Activated CD4-positive, alpha-beta memory T cell treated with anti-CD3 and anti-CD28 coated beads for 36 hours (primary cell): Measurements from ENCODE around the gene KSR1. TPM values are rescaled to one million over a fixed set of nuclear protein-coding genes. Genes with fewer than 3 reads are reported as not detected.

Source experiments
- CTCF ChIA-PET: fragments of 350-600 bp; sonication (Branson Sonifier 250); formaldehyde crosslinking; loops from one replicate; lab custom pipeline; 2021; ENCODE audit warnings: antibody characterized with exemption, inconsistent platforms; lab: Charles Lee
- POLR2A ChIA-PET: fragments of 350-600 bp; sonication (Branson Sonifier 250); formaldehyde crosslinking; loops from one replicate; lab custom pipeline; 2021; ENCODE audit warnings: antibody characterized with exemption; lab: Charles Lee
- DNase-seq: peaks from one replicate; pipeline ENCODE4 v3.0.0-alpha.2; 2020
- H3K27ac Mint-ChIP-seq: one replicate; pipeline ENCODE4 v1.8.0; 2021; ENCODE audit warnings: mixed read lengths
- H3K27me3 Mint-ChIP-seq: one replicate; pipeline ENCODE4 v1.8.0; 2021; ENCODE audit warnings: mixed read lengths
- H3K36me3 Mint-ChIP-seq: one replicate; pipeline ENCODE4 v1.8.0; 2021; ENCODE audit warnings: mixed read lengths
- H3K4me1 Mint-ChIP-seq: one replicate; pipeline ENCODE4 v1.8.0; 2021; ENCODE audit warnings: low read depth, mixed read lengths
- H3K4me3 Mint-ChIP-seq: one replicate; pipeline ENCODE4 v1.8.0; 2021; ENCODE audit warnings: mild to moderate bottlenecking, mixed read lengths
- H3K9me3 Mint-ChIP-seq: one replicate; pipeline ENCODE4 v1.8.0; 2021; ENCODE audit warnings: mixed read lengths
- intact Hi-C: fragments of 100-400 bp; cut with micrococcal nuclease; formaldehyde crosslinking; loops from one replicate; pipeline ENCODE4 v1.15.1; 2023
- total RNA-seq, 2 experiments: library from RNA; stranded (reverse); gene quantifications; one replicate each; pipeline ENCODE4 v1.2.3, GENCODE V29; 2021

KSR1 gene
- total RNA-seq, 2 experiments from 2014 or later: 55.0 to 60.8 TPM

DNA sequence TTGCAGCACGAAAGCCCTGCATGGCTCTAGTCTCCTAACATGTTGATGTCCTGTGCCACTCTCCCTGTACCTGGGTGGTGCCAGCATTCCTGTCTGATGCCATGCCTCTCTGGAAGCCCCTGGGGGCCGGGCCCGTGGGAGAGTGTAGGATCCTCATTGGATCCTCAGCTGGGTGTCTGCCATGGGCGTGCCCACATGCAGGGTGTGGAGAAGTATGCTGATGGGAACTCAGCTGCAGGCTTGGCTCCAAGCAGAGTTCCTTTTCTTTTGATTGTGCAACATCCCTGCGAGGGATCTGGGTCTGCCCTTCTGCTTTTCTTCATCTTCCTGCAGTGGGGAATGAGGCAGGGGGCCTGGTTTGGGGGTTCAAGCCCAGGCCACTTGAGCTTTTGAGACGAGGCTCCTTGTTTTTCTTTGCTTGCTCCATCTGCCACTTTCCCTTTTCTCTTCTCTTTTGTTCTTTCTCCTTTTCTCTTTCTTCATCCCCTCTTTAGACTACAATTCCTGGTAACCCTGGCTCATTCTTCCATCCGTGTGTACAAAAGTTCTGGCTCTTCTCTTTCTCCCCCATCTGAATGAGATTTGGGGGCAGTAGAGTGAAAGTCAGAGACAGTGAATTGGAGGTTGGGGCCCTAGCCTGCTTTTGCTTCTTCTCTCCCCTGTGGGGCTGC, 32.9 kb downstream of the KSR1 start:
- DNase-seq: no peak
- ChIA-PET CTCF (interaction anchor here (1.5 kb wide), 1 partner anchor 110 kb away, joined by 3 read pairs; no protein-coding TSS in a partner anchor), POLR2A (no interaction called here)
- Mint-ChIP-seq H3K9me3 (no peaks in the 10 kb centered on the region), H3K27ac (no peak overlapping the region), H3K36me3 (peaks cover 14% of the 10 kb centered on the region), H3K4me3 (no peak overlapping the region), H3K4me1 (peaks cover 7% of the 10 kb centered on the region), H3K27me3 (no peaks in the 10 kb centered on the region)
- intact Hi-C loops: no loop called here

DNA sequence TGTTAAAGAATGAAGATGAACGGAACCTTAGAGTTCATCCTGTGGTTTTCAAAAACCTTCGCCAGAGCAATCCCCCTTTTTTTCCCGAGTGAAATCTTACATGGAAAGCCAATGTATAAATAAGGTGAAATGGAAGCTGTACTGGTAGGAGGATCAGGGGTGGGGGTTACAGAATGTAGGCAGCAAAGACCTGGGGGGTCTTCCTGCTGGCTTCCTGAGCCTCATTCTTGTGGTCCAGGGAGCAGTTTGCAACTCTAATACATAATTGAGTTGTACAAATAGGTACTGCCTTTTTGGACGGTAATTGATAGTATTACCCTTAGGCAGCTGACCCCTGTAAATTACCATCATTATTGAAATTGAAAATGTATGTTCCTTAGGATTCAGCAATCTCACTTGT, 34.1 kb downstream of the KSR1 start:
- ChIA-PET CTCF (no interaction called here), POLR2A (no interaction called here)
- peaks cover 14% of the 10 kb centered on the region for H3K36me3 Mint-ChIP-seq
- no peak overlapping the region for H3K27ac Mint-ChIP-seq
- H3K27me3 Mint-ChIP-seq: no peaks in the 10 kb centered on the region
- H3K4me1 Mint-ChIP-seq: peaks cover 7% of the 10 kb centered on the region
- intact Hi-C loops: no loop called here
- DNase-seq: no peak
- no peak overlapping the region for H3K4me3 Mint-ChIP-seq
- H3K9me3 Mint-ChIP-seq: no peaks in the 10 kb centered on the region

DNA sequence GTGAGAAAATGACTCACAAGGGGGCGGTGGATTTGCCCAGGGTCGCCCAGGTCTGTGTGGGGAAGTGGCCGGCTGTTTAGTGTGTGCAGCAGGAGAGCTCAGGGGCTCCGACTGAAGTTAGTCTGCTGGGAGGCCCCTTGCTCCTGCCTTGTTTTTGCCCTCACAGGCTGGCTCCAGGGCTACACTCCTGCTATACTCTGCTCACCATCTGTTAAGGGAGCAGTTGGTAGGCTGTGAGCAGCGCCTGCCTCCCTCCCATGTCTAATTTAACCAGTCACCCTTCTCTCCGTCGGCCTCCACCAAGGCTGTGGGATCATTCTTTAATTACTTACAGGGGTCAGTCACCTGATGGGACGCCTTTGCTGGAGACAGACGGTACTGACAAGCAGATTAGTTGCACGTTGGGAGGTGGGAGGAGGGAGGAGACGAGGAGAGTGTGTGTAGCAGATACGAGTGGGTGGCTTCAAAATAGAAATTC, 35.5 kb downstream of the KSR1 start:
- CTCF ChIA-PET: interaction anchor here (1.2 kb wide), 1 partner anchor 163 kb away, joined by 3 read pairs; no protein-coding TSS in a partner anchor

DNA sequence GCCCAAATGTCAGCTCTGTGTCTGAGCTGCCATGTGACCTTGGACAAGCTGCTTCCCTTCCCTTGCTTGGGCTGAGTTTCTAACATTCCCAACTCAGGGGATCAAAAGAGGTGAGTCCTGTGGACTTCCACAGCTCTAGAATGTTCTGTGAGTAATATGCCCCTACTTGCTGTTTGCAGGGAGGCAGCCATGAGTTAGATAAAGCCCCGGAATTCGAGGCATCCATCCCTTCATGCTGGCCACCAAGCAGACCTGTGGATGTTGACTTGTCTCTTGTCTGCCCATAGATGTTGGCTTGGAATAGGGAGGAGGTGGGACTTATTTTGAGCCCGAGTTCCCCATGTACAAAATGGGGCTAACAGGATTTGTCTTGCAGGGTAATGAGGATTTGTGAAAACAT, 36.2 kb downstream of the KSR1 start:
- ChIA-PET CTCF (interaction anchor here (1.2 kb wide), 1 partner anchor 162 kb away, joined by 3 read pairs; no protein-coding TSS in a partner anchor), POLR2A (no interaction called here)
- no peak for DNase-seq
- Mint-ChIP-seq H3K36me3 (peaks cover 13% of the 10 kb centered on the region), H3K27ac (no peak overlapping the region), H3K4me1 (peaks cover 18% of the 10 kb centered on the region), H3K4me3 (no peak overlapping the region), H3K27me3 (no peaks in the 10 kb centered on the region), H3K9me3 (no peaks in the 10 kb centered on the region)
- intact Hi-C loops: no loop called here

More for the DNA sequence above, 35.5 kb downstream of the KSR1 start:
- Mint-ChIP-seq H3K9me3 (no peaks in the 10 kb centered on the region), H3K36me3 (peaks cover 13% of the 10 kb centered on the region), H3K27ac (no peak overlapping the region), H3K4me1 (peaks cover 18% of the 10 kb centered on the region), H3K4me3 (no peak overlapping the region), H3K27me3 (no peaks in the 10 kb centered on the region)
- intact Hi-C loops: no loop called here
- POLR2A ChIA-PET: no interaction called here
- no peak for DNase-seq

DNA sequence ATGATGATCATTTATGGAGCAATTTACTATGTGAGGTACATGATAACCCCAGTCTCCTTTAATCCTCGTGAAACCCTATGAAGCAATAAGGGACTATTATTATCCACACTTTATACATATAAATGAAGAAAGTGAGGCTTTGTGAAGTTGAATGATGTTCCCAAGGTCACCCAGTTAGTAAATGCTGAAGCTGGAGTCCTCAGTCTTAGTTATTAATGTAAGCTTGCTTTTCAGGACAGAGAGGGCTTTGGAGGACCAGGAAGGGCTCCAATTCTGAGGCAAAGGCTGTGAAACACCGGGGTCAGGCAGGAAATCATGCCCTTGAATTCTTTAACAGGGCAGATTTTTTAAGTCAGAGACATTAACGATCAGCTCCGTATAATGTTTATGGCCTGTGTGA, 36.8 kb downstream of the KSR1 start:
- DNase-seq: no peak
- no peaks in the 10 kb centered on the region for H3K27me3 Mint-ChIP-seq
- H3K36me3 Mint-ChIP-seq: peaks cover 9% of the 10 kb centered on the region
- H3K27ac Mint-ChIP-seq: no peak overlapping the region
- POLR2A ChIA-PET: no interaction called here
- H3K9me3 Mint-ChIP-seq: no peaks in the 10 kb centered on the region
- peaks cover 18% of the 10 kb centered on the region for H3K4me1 Mint-ChIP-seq
- H3K4me3 Mint-ChIP-seq: no peak overlapping the region
- CTCF ChIA-PET: no interaction called here
- intact Hi-C loops: no loop called here

DNA sequence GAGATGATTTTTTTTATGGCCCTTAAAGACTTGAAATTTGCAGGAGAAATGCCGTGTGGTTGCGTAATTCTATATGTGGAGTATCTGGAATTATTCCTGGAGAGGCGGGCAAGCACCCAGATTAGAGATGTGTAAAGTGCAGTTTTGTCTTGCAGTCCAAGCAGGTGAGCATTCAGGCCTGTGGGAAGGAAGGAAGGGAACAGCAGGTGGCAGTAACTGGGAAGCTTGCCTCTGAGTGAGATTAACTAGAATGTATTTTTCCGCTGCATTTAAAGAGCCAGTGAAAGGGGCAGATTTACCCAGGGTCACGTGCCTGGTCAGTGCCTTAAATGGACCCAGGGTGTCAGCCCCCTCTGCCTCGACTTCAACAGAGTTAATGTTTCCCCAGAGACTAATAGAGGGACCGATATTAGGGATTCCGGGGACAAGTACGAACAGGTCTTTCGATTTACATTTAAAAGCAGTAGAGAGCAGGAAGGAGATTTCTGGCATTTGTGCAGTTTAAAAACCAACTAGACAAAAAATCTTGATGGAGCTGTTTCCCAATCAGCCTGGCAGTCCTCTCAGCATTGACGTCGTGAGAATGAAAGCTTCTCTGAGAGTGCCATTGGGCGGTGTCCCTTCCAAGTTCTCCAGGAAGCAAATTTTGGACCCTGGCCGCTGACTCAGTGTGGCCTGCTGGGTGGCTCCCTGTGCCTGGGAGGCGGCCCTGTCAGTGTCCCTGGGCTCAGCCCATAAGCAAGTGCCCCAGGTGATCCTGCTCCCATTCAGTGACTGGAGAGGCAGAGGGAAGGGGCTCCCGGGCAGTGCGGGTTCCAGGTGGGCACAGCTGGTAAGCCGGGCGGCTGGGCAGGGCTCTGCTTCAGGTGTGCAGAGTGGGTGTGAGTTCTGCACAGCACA, 38.2 kb downstream of the KSR1 start:
- no peak overlapping the region for H3K27ac Mint-ChIP-seq
- ChIA-PET CTCF (interaction anchor here (0.7 kb wide), 1 partner anchor 61 kb away, joined by 3 read pairs; no protein-coding TSS in a partner anchor), POLR2A (no interaction called here)

DNA sequence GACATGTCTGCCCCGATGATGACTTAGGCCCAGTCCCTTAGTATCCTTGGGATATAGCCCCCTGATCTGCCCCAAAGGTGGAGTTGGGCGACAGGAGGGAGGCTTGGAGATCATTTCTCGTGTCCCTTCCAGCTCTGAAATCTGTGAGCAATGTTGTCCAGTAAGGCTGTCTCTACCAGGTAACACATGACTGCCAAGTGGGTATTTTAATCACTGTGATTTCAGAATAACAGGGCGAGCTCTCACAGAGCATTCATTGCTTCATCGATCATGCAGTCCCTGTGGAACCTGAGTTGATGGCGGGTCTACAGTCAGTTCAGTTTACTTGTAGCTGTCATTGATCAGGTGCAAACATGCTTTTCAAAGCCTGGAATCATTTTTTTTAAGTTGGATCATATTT, 39.2 kb downstream of the KSR1 start:
- Mint-ChIP-seq H3K27me3 (no peaks in the 10 kb centered on the region), H3K36me3 (peaks cover 22% of the 10 kb centered on the region), H3K9me3 (peaks cover 7% of the 10 kb centered on the region), H3K4me1 (peaks cover 18% of the 10 kb centered on the region), H3K27ac (no peak overlapping the region), H3K4me3 (no peak overlapping the region)
- intact Hi-C loops: no loop called here
- CTCF ChIA-PET: interaction anchor here (0.7 kb wide), 1 partner anchor 20 kb away, joined by 3 read pairs; no protein-coding TSS in a partner anchor
- no peak for DNase-seq
- POLR2A ChIA-PET: no interaction called here

More for the DNA sequence above, 38.2 kb downstream of the KSR1 start:
- no peak overlapping the region for H3K4me3 Mint-ChIP-seq
- no peak for DNase-seq
- intact Hi-C loops: no loop called here
- H3K4me1 Mint-ChIP-seq: peaks cover 18% of the 10 kb centered on the region
- no peaks in the 10 kb centered on the region for H3K27me3 Mint-ChIP-seq
- peaks cover 12% of the 10 kb centered on the region for H3K36me3 Mint-ChIP-seq
- H3K9me3 Mint-ChIP-seq: no peaks in the 10 kb centered on the region

DNA sequence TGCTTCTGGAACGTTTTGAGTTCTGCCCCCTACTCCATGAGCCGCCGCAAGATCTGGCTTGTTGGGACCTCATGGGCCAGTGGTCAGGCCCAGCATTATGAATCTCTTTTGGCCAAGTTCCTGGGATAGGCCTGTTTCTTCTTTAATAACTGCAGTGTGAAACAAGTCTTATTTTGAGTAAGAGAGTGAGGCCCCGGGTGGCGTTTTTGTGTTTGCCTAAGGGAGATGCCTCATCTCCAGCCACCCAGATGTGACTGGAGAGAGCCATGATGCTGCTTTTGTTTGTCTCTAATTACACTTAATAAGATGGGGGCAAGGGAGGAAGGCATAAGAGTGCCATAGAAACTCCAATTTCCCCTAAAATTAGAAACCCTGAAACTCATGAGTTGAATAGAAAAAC, 39.8 kb downstream of the KSR1 start:
- peaks cover 27% of the 10 kb centered on the region for H3K36me3 Mint-ChIP-seq

DNA sequence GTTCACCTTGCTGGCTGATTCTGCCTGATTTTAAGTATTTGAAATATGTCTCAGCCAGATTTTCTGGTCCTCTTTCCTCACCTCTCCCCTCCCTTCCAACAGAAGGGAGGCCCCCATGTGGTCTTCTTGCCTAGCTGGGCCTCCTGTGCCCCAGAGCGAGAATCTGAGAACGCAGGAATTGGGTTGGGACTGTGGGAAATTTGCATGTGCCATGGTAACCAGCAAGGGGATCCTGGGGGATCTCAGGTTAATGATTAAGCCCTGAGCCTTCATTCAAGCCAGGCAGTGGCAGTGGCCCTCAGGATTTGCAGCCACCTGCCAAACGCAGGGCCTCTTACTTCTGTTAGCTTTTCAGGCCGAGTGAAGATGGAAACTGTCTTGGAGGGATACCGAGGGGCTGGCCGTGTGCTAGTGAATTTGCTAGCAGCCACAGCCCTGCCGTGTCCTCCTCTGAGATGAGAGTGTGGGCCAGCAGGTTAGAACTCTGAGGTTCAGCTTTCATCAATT, 40.2 kb downstream of the KSR1 start:
- Mint-ChIP-seq H3K4me1 (peaks cover 15% of the 10 kb centered on the region), H3K4me3 (no peak overlapping the region), H3K27me3 (no peaks in the 10 kb centered on the region), H3K36me3 (peaks cover 27% of the 10 kb centered on the region), H3K27ac (no peak overlapping the region), H3K9me3 (peaks cover 13% of the 10 kb centered on the region)
- CTCF ChIA-PET: interaction anchor here (1.1 to 1.3 kb wide), 2 partner anchors 15 to 103 kb away, joined by 3 to 4 read pairs; no protein-coding TSS in a partner anchor
- intact Hi-C loops: no loop called here
- DNase-seq: no peak
- POLR2A ChIA-PET: no interaction called here

More for the DNA sequence above, 39.8 kb downstream of the KSR1 start:
- POLR2A ChIA-PET: no interaction called here
- intact Hi-C loops: no loop called here
- Mint-ChIP-seq H3K27me3 (no peaks in the 10 kb centered on the region), H3K4me3 (no peak overlapping the region), H3K9me3 (peaks cover 12% of the 10 kb centered on the region), H3K27ac (no peak overlapping the region), H3K4me1 (peaks cover 18% of the 10 kb centered on the region)
- CTCF ChIA-PET: interaction anchor here (0.7 to 1.1 kb wide), 2 partner anchors 16 to 21 kb away, joined by 3 read pairs; no protein-coding TSS in a partner anchor
- DNase-seq: no peak

DNA sequence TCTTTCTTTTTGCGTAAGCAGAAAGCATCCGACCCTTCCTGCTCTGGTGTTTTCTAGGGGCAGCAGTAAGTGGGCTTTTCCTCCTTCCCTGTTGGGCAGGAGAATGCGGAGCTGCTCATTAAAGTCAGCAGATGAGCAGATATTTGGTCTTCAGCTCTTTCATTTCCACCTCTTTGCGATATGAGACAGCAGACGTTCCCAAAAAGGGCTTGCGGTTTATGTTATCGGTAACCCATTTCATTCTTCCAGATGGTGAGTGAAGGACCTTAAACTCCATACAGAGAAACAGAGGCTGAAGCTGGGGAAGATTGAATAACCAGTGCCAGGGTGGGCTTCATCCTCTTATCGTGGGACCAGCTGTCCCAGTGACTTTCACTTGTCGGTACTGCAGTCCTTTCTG, 40.7 kb downstream of the KSR1 start:
- CTCF ChIA-PET: interaction anchor here (1.1 to 1.3 kb wide), 2 partner anchors 15 to 102 kb away, joined by 3 to 4 read pairs; no protein-coding TSS in a partner anchor
- no peak overlapping the region for H3K27ac Mint-ChIP-seq
- peaks cover 31% of the 10 kb centered on the region for H3K36me3 Mint-ChIP-seq
- H3K4me3 Mint-ChIP-seq: no peak overlapping the region
- H3K27me3 Mint-ChIP-seq: no peaks in the 10 kb centered on the region
- intact Hi-C loops: no loop called here
- no peak for DNase-seq
- H3K4me1 Mint-ChIP-seq: peaks cover 11% of the 10 kb centered on the region
- peaks cover 13% of the 10 kb centered on the region for H3K9me3 Mint-ChIP-seq
- POLR2A ChIA-PET: no interaction called here

DNA sequence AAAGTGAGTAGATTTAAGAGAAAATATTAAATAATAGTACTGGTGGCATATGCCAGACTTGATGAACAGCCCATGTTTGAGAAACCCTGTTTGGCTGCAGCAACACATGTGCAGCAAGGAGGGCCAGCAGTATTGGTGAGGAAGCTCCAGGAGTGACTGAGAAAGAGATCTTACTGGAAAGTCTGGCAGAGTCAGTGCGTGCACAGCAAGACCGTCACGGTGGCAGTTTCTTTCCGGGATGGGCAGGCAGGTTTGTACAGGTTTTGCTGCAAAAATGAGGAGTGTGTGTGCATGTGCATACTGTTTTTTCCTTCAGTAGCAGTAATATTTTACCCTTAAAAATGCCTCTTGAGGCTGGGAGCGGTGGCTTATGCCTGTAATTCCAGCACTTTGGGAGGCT, 41.4 kb downstream of the KSR1 start:
- H3K9me3 Mint-ChIP-seq: peaks cover 13% of the 10 kb centered on the region
- H3K4me1 Mint-ChIP-seq: peaks cover 11% of the 10 kb centered on the region
- peaks cover 29% of the 10 kb centered on the region for H3K36me3 Mint-ChIP-seq
- POLR2A ChIA-PET: no interaction called here
- no peak overlapping the region for H3K27ac Mint-ChIP-seq
- CTCF ChIA-PET: interaction anchor here (1.3 kb wide), 1 partner anchor 101 kb away, joined by 4 read pairs; no protein-coding TSS in a partner anchor
- intact Hi-C loops: no loop called here
- no peak overlapping the region for H3K4me3 Mint-ChIP-seq
- no peak for DNase-seq
- H3K27me3 Mint-ChIP-seq: no peaks in the 10 kb centered on the region
